ENCODE results near the gene WDR90.
A peak's percentile ranks its signal among the peaks of the same experiment; 100 is the strongest.

The WDR90 gene

DNA sequence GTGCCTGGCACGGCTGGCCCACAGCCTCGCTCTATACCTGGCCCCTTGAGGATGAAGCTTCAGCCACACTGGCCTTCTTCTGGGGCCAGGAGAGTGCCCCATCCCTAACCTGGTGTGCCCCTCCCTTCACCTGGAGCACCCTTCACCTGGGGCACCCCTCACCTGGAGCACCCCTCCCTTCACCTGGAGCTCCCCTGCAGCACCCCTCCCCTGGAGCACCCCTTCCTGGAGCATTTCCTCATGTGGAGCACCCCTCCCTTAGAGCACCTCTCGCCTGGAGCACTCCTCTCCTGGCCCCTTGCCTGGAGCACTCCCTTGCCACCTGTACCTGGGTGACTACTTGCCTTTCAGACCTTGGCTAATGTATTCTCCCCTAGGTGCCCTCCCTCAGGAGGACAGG is 58.9 kb downstream of the WDR90 start:
- no peak for DNase-seq (ENCODE audit: low spot score)

DNA sequence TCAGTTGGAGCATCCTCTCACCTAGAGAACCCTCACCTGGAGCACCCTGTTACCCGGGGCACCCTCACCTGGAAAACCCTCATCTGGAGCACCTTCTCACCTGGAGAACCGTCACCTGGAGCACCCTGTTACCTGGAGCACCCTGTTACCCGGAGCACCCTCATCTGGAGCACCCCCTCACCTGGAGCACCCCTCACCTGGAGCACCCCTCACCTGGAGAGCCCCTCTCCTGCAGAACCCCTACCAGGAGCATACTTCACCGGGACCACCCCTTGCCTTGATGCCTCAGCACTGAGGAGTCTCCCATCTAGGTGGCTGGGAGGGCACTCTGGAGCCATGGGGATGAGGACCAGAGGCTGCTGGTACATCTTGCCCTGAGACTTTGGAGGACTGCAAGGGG is 59.8 kb downstream of the WDR90 start:
- no peak for DNase-seq (ENCODE audit: low spot score)

DNA sequence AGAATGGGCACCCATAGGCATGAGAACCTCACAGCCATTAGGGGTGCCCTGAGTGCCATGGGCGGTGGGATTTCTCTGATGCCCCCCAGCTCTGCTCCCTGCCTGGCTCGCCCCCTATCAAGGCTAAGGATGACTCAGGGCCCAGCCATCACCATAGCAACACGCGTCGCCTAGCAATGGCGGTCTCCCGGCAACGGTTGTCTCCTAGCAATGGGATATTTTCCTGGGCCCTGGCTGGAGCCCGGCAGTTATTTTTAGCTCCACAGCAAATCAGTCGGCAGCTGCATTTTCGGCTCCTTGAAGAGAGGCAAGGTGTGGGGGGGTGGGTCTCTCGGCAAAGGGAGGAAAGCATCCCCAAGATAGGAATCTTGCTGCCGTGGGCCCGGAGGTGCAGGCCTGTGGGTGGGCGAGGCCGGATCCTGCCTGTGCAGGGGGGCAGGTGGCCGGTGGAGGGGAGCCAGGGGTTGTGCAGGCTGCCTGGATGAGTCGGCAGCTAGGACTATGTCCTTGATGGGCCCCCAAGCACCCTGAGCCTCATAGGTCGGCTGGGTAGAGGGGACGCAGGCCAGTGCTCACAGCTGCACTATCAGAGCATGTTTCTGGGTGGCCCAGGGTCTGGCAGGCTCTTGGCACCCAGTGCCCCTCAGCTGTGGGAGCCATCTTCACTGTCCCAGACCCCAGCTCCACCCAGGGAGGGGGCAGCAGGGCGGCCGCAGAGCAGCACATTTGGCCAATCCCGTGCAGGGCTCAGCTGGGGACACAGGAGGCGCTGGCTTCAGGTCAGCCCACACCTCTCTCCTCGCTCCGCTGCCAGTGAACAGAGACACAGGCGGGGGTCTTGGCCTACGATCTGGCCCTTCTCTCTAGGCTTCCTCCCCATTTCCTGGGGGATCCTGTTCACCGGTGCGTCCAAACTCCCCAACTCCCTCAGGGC is 60.7 kb downstream of the WDR90 start:
- DNase-seq (ENCODE audit: low spot score) = no peak

DNA sequence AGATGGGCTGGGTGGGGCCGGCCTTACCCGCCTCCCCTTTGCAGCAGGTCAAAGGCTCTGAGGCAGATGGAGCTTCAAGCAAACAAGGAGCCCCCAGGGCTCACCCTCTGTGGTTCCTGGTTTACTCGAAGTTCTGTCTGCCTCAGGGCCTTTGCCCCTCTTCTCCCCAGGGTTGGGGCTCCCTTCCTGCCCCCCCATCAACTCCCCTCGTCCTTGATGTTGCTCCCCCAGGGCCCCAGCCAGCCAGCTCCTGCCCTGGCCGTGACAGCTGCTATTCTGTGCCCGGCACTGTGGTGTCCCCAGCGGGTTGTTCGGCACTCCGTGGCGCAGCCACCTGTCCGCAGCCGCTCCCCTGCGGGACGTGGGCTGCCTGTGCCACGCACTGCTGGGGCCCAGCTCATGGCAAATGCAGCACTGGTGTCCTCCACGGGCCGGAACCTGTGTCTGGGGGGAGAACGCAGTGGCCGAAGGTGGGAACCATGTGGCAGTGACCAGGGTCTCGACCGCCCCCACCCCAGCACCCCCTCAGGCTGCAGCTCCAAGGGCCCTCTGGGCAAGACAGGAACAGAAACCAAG is 61.4 kb downstream of the WDR90 start:
- no peak for DNase-seq (ENCODE audit: low spot score)

DNA sequence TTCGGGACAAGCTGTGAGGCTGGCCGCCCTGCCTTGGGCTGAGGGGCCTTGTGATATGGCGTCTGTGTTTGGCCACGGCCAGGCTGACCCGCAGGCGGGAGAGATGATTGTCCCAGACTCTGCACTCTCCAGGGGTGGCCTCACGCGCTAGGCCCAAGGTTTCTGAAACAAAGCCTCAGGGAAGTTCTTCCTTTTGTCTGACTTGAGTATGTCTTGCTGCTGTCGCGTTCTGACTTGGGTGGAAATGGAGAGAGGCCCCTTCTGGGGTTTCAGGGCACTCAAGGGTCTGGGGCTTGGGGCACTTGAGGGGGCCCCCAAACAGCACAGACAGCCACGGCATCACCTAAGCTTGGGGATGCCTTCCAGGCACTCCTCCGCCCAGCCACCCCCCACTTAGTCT is 61.9 kb downstream of the WDR90 start:
- no peak for DNase-seq (ENCODE audit: low spot score)

DNA sequence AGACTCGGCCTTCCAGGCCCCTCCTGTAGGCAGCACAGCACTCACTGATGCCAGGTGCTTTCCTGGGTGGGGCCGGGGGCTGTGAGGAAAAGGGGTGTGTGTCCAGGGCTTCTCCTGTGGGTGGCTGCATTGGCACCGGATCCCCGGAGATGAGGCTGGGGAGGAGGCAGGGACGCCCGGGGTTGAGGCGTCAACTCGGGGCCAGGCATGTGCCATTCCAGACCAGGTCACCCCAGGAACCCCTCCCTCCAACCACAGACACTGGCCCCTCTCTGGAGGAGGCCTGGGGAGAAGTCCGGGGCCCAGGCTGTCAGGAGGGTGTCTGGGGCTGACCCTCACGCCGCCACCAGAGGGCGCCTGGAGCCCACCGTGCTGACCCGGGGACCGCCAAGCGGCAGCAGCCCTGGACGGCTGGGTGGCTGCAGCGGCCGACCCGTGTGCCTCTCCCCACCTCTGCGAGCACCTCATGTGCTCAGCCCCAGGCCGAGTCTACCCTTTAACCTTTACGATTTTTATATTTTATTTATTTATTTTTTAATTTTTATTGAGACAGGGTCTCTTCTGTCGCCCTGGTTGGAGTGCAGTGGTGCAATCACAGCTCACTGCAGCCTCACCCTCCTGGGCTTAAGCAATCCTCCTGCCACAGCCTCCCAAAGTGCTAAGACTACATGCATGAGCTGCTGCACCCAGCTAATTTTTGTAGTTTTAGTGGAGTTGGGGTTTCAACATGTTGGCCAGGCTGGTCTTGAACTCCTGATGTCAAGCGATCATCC is 62.6 kb downstream of the WDR90 start:
- DNase-seq (ENCODE audit: low spot score) = peak; percentile 81

DNA sequence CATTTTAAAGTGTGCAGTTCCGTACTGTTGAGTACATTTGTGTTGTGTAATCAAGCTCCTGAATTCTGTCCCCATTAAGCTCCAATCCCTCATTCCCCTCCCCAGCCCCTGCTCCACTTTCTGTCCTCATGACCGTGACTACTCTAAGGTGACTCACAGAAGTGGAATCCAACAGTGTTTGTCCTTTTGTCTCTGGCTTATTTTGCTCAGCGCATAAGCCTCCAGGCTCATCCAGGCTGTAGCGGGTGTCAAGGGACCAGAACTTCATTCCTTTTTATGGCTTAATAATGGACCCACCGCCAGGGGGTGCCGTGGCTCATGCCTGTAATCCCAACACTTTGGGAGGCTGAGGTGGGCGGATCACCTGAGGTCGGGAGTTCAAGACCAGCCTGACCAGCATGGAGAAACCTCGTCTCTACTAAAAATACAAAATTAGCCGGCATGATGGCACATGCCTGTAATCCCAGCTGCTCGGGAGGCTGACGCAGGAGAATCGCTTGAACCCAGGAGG is 63.6 kb downstream of the WDR90 start:
- DNase-seq (ENCODE audit: low spot score) = peak; percentile 45

DNA sequence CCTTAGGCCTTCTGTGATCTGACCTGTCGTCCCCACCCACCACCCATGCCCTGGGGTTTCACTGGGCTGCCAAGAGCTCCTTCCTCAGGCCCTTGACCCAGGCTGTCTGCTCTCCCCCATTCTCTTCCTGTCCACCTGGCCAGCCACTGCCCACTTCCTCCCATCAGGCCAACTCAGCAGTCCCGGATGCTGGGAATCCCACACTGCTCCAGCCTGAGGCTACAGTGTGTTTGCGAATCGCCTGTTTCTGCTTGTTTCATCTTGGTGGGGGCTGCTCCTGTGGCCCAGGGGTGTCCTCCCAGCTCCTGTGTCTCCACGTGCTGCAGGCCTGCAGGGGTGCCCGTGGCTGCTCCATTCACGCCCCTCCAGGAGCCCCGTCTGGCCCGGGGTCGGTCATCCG is 64.9 kb downstream of the WDR90 start:
- no peak for DNase-seq (ENCODE audit: low spot score)

DNA sequence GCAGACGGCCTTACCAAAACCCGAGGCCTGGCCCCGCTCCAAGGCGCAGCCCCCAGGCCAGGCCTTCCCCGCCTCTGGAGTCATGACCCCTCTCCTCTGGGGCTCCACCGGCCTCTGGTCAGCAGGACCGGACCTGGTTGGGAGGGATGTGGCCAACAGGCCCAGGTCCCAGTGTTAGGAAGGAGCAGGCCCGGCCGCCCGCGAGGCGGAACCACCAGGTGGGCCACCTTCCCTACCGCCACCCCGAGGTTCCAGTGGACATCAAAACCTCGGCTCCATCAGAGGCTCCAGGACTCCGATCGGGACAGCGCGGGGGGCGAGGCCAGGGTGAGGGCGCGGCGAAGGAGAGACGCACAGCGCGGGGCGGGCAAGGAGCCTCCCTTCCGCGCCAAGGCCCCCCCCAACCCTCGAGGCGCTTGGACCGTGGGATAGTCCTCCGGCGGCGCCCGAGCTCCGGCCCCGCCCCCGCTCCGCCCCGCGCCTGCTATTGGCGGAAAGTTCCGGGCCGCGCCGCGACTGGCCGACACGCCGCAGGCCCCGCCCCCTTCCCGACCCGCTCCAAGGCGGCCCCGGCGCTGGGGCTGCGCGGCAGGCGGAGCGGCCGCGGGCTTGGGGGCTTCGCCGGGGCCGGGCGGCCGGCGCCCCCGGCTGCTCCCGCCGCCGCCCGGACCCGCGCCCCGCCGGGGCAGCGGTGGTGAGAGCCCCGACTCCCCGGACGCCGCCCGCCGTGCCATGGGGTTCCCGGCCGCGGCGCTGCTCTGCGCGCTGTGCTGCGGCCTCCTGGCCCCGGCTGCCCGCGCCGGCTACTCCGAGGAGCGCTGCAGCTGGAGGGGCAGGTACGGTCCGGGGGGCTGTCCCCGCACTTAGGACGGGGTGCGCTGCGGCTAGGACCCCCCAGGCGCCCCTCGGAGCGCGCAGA is 65.7 kb downstream of the WDR90 start, which contains the start of gene METRN:
Gene METRN, plus strand, starts transcription at position 561 of the 919 bp plus-strand sequence. Its CDS starts 172 bp downstream, at position 733.
- peak; percentile 85 for DNase-seq (ENCODE audit: low spot score)

DNA sequence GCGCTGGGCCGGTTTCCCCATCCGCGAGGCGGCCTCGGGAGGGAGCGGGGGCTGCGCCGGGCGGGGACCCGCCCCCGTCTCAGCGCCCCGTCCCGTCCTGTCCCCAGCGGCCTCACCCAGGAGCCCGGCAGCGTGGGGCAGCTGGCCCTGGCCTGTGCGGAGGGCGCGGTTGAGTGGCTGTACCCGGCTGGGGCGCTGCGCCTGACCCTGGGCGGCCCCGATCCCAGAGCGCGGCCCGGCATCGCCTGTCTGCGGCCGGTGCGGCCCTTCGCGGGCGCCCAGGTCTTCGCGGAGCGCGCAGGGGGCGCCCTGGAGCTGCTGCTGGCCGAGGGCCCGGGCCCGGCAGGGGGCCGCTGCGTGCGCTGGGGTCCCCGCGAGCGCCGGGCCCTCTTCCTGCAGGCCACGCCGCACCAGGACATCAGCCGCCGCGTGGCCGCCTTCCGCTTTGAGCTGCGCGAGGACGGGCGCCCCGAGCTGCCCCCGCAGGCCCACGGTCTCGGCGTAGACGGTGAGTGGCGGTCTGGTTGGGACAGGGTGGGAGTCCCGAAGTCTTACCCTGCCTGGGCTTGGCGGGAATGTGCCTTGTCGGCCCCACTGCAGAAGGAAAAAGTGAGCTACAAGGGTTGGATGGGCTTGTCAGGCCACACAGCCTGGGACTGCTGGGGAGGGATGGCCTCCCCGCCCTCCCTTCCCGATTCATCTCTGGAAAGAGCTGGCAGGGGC is 66.5 kb downstream of the WDR90 start:
- DNase-seq (ENCODE audit: low spot score) = no peak

DNA sequence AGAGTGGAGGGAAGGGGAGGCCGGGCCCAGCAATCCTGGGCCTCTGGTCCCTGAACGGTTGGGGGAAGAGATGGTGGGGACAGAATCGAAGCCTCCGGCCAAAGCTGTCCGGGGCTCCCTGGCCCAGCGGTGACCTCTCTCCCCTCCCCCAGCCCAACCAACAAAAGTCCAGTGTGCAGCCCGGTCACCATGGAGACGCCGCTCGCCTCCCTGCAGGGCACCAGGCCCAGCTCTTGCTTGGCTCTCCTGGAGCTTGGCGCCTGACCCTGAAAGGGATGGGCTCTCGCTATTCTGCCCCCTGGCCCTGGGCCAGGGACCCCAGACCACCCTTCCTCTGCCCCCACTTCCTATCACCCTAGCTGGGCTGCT is 67.0 kb downstream of the WDR90 start:
- no peak for DNase-seq (ENCODE audit: low spot score)

DNA sequence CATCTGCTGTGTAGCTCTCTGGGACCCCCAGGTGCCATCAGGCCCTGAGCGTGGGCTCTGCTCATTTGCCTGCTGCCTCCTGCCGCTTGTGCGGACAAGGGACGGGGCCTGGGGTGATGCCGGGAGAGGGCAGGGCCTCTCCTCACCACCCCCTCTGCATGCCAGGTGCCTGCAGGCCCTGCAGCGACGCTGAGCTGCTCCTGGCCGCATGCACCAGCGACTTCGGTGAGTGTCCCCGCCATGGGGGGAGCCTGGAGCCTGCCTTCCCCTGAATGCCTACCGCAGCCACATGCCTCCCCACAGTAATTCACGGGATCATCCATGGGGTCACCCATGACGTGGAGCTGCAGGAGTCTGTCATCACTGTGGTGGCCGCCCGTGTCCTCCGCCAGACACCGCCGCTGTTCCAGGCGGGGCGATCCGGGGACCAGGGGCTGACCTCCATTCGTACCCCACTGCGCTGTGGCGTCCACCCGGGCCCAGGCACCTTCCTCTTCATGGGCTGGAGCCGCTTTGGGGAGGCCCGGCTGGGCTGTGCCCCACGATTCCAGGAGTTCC is 67.7 kb downstream of the WDR90 start:
- DNase-seq (ENCODE audit: low spot score) = no peak

Measured in CD4-positive, alpha-beta T cell treated with Interleukin-2 at 100 ng/mL for 4 hours (primary cell).